NCI-H774 (cell line): ENCODE data around the gene WDR82.

Experiments
- DNase-seq: peaks from one replicate; lab custom pipeline; 2025; lab: John Stamatoyannopoulos, UW

Gene WDR82

GRCh38 chr3:52222319-52223221 lies 55.9 kb downstream of the WDR82 start:
- no peak for DNase-seq

GRCh38 chr3:52221563-52222318 lies 56.7 kb downstream of the WDR82 start:
- no peak for DNase-seq

GRCh38 chr3:52221141-52221562 lies 57.3 kb downstream of the WDR82 start:
- no peak for DNase-seq

- DNase-seq = peak; percentile 3
Observed at GRCh38 chr3:52220380-52221026, 57.9 kb downstream of the WDR82 start.

- no peak for DNase-seq
Observed at GRCh38 chr3:52218937-52219650, 59.4 kb downstream of the WDR82 start.

- DNase-seq = no peak
Observed at GRCh38 chr3:52218454-52218853, 60.0 kb downstream of the WDR82 start.

- no peak for DNase-seq
Observed at GRCh38 chr3:52218026-52218425, 60.4 kb downstream of the WDR82 start.

- no peak for DNase-seq
Observed at GRCh38 chr3:52217409-52217805, 61.0 kb downstream of the WDR82 start.

GRCh38 chr3:52216585-52217408 lies 61.7 kb downstream of the WDR82 start:
- no peak for DNase-seq

- DNase-seq = no peak
Observed at GRCh38 chr3:52215351-52215750, 63.1 kb downstream of the WDR82 start.

- no peak for DNase-seq
Observed at GRCh38 chr3:52213901-52214300, 64.5 kb downstream of the WDR82 start.

GRCh38 chr3:52213005-52213404 lies 65.4 kb downstream of the WDR82 start:
- no peak for DNase-seq

GRCh38 chr3:52211268-52211891 lies 67.1 kb downstream of the WDR82 start:
- DNase-seq = no peak

- DNase-seq = no peak
Observed at GRCh38 chr3:52210550-52211046, 67.9 kb downstream of the WDR82 start.

GRCh38 chr3:52210037-52210436 lies 68.4 kb downstream of the WDR82 start:
- no peak for DNase-seq

- no peak for DNase-seq
Observed at GRCh38 chr3:52208556-52208955, 69.9 kb downstream of the WDR82 start.

- no peak for DNase-seq
Observed at GRCh38 chr3:52205727-52206372, 72.6 kb downstream of the WDR82 start.
